ENCODE measurements around the gene ARHGAP10.

ARHGAP10 gene

DNA sequence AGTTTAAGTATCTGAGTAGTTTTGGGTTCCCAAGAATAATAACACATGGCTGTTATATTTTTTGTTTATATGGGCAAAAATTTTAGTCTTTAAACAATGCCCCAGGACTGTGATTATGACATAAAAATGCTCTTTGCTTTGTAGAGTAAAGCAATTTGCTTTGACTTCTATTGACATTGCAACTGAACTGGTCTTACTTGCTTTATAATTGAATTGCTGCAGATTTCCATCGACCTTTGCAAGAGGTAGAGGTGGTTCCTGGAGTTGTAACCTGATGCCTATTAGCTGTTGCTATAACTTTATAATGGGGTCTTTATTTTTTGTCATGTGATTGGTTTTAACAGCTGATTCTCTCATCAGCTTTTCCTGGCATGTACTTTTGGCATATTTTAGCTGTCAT lies 302.9 kb downstream of the ARHGAP10 start:
- H3K27ac ChIP-seq (ENCODE audit: low read depth, low read length), result no peak overlapping the region
- H3K79me2 ChIP-seq (ENCODE audit: control insufficient read depth, low read length), result no peaks in the 10 kb centered on the region
- no peaks in the 10 kb centered on the region for H3K9me2 ChIP-seq (replicated peaks; ENCODE audit: control insufficient read depth, low read length)

DNA sequence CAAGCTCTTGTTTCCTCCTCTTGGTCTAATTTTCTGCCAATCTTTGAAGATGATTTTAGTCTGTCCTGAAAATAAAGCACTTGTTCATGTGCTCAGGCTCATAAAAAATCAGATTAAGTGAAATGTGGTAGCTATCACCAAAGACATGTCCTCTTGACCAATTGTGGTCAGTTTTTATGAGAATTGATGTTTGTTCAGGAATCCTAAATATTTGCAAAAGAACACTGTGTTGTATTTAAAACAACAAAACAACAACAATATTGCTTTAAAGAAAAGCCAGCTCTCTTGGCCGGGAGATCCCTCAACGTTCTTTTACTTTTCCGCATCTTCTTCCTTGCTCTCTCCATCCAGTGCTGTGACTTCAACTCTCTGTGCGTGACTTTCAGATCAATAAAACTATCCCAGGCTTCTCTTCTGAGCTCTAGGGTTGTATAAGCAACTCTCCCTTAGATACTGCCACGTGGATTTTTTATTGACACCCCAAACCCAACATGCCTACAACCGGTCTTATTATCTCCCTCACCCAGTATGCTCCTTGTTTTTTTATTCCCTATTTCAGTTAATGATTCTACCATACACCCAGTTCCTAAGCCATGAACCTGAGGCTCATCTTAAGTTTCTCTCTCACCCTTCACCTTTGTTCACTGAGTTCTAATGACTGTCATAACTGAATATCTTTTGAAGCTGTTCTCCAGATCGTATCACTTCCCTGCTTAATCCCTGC lies 309.9 kb downstream of the ARHGAP10 start:
- Histone ChIP-seq H3F3A (ENCODE audit: control insufficient read depth, insufficient read depth) (no peaks in the 10 kb centered on the region), H4K20me1 (ENCODE audit: control insufficient read depth, insufficient read depth, low read depth, low read length) (no peaks in the 10 kb centered on the region), H3K27ac (ENCODE audit: low read depth, low read length) (no peak overlapping the region), H3K4me3 (ENCODE audit: low read length) (no peak overlapping the region), H3K4me1 (ENCODE audit: control insufficient read depth, low read length) (no peaks in the 10 kb centered on the region), H3K9me2 (replicated peaks; ENCODE audit: control insufficient read depth, low read length) (no peaks in the 10 kb centered on the region), H3K27me3 (ENCODE audit: control insufficient read depth, low read length) (no peaks in the 10 kb centered on the region), H3K4me2 (ENCODE audit: low read length) (no peak overlapping the region), H3K79me2 (ENCODE audit: control insufficient read depth, low read length) (no peaks in the 10 kb centered on the region), H3K9me3 (ENCODE audit: control insufficient read depth, insufficient read depth, low read length) (no peaks in the 10 kb centered on the region), H3K36me3 (ENCODE audit: control insufficient read depth, low read length) (no peaks in the 10 kb centered on the region)
- TF ChIP-seq, protein P1, sequence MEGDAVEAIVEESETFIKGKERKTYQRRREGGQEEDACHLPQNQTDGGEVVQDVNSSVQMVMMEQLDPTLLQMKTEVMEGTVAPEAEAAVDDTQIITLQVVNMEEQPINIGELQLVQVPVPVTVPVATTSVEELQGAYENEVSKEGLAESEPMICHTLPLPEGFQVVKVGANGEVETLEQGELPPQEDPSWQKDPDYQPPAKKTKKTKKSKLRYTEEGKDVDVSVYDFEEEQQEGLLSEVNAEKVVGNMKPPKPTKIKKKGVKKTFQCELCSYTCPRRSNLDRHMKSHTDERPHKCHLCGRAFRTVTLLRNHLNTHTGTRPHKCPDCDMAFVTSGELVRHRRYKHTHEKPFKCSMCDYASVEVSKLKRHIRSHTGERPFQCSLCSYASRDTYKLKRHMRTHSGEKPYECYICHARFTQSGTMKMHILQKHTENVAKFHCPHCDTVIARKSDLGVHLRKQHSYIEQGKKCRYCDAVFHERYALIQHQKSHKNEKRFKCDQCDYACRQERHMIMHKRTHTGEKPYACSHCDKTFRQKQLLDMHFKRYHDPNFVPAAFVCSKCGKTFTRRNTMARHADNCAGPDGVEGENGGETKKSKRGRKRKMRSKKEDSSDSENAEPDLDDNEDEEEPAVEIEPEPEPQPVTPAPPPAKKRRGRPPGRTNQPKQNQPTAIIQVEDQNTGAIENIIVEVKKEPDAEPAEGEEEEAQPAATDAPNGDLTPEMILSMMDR (IDR thresholded peaks at IDR 0.05; ENCODE audit: low read depth, low read length, poor library complexity, severe bottlenecking), result no peak
- TF ChIP-seq EZH2phosphoT487 (IDR thresholded peaks at IDR 0.05; ENCODE audit: borderline replicate concordance, low read length), result no peak

More for the DNA sequence above, 302.9 kb downstream of the ARHGAP10 start:
- Histone ChIP-seq H3K36me3 (ENCODE audit: control insufficient read depth, low read length) (no peaks in the 10 kb centered on the region), H4K20me1 (ENCODE audit: control insufficient read depth, insufficient read depth, low read depth, low read length) (no peaks in the 10 kb centered on the region), H3K4me1 (ENCODE audit: control insufficient read depth, low read length) (no peaks in the 10 kb centered on the region), H3K4me3 (ENCODE audit: low read length) (no peak overlapping the region), H3K27me3 (ENCODE audit: control insufficient read depth, low read length) (no peaks in the 10 kb centered on the region), H3F3A (ENCODE audit: control insufficient read depth, insufficient read depth) (no peaks in the 10 kb centered on the region), H3K4me2 (ENCODE audit: low read length) (no peak overlapping the region), H3K9me3 (ENCODE audit: control insufficient read depth, insufficient read depth, low read length) (no peaks in the 10 kb centered on the region)
- TF ChIP-seq, protein P1 (IDR thresholded peaks at IDR 0.05; ENCODE audit: low read depth, low read length, poor library complexity, severe bottlenecking), result no peak
- TF ChIP-seq EZH2phosphoT487 (IDR thresholded peaks at IDR 0.05; ENCODE audit: borderline replicate concordance, low read length), result no peak

DNA sequence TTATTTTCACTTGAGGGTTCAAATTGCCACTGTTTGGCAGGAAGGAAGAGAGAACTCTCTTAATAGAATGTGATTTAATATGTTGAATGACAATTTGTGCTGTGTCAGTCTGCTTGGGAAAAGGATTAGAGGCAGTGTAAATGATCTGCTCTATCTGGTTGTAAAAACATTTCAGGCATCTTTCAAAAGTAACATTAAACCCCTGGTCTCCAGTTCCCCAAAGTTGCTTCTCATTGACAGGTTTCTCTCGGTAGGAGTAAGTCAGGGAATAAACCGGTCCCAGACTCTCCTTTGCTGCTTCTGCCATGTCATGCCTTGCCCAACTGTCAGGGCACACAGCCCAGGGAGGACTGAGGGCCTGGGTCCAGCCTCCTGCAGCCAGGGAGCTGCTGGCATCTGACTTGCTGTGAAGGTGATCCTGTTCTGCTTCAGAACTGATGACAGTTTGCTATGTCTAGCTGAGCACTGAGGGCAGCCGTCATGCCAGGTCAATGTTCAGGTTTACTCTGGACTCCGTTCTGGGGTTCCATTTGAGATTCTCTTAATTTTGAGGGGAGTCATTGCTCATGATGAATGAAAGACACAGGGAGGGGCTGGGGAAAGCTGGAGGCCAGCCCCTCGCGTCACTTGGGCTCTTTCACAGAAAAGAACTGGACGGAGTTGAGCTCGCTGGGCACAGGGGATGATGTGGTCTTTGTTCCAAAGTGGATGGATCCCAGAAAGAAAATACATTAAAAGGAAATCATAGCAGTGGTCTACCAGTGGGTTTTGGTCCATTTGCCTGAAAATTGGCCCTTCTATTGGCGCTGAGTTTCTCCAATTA lies 312.4 kb downstream of the ARHGAP10 start:
- Histone ChIP-seq H4K20me1 (ENCODE audit: control insufficient read depth, insufficient read depth, low read depth, low read length) (no peaks in the 10 kb centered on the region), H3K27ac (ENCODE audit: low read depth, low read length) (no peak overlapping the region), H3F3A (ENCODE audit: control insufficient read depth, insufficient read depth) (no peaks in the 10 kb centered on the region), H3K79me2 (ENCODE audit: control insufficient read depth, low read length) (no peaks in the 10 kb centered on the region), H3K27me3 (ENCODE audit: control insufficient read depth, low read length) (no peaks in the 10 kb centered on the region), H3K9me3 (ENCODE audit: control insufficient read depth, insufficient read depth, low read length) (no peaks in the 10 kb centered on the region), H3K4me3 (ENCODE audit: low read length) (no peak overlapping the region), H3K4me1 (ENCODE audit: control insufficient read depth, low read length) (no peaks in the 10 kb centered on the region), H3K4me2 (ENCODE audit: low read length) (no peak overlapping the region), H3K36me3 (ENCODE audit: control insufficient read depth, low read length) (no peaks in the 10 kb centered on the region), H3K9me2 (replicated peaks; ENCODE audit: control insufficient read depth, low read length) (no peaks in the 10 kb centered on the region)
- no peak for TF ChIP-seq EZH2phosphoT487 (IDR thresholded peaks at IDR 0.05; ENCODE audit: borderline replicate concordance, low read length)
- TF ChIP-seq, protein P1 (IDR thresholded peaks at IDR 0.05; ENCODE audit: low read depth, low read length, poor library complexity, severe bottlenecking), result no peak
